HepG2 (cell line): ENCODE data around the gene SLC25A23. TPM values are rescaled to one million over a fixed set of nuclear protein-coding genes. Genes with fewer than 3 reads are reported as not detected.

ENCODE experiments used
- ATAC-seq: fragments of 200-7000 bp; cut with Tn5 transposase; 3 replicates; pipeline ENCODE4 v1.9.1; 2020; ENCODE audit warnings: mild to moderate bottlenecking, moderate library complexity
- BruUV-seq: library from RNA; stranded (reverse); fragments of 400-500 nt; replicated peaks from 2 replicates; lab custom pipeline; 2021; lab: Mats Ljungman, UMichigan
- CTCF ChIA-PET: fragments of 300-600 bp; formaldehyde crosslinking; extraction: SDS; loops from one replicate; lab custom pipeline; 2021; ENCODE audit warnings: low total read pairs, inconsistent platforms, low intra/inter-chr PET ratio; lab: Yijun Ruan, JAX
- POLR2A ChIA-PET: fragments of 350-600 bp; sonication (Branson Sonifier 250); formaldehyde crosslinking; loops from one replicate; lab custom pipeline; 2020; ENCODE audit warnings: antibody characterized with exemption, inconsistent platforms; lab: Yijun Ruan, JAX
- DNase-seq: peaks from one replicate; pipeline ENCODE4 v3.0.0-alpha.2; 2015; ENCODE audit warnings: low spot score
- FAIRE-seq: peaks from 3 replicates; lab custom pipeline; 2011; peaks lifted over from hg19 to GRCh38; lab: Jason Lieb, UNC
- H2AFZ ChIP-seq: one replicate; pipeline ENCODE4 v1.6.1; 2011; ENCODE audit warnings: low read length, inconsistent platforms
- H3K27ac ChIP-seq: fragments of 300-600 bp; 3 replicates; pipeline ENCODE4 v1.8.0; 2011; ENCODE audit warnings: mixed run types, mild to moderate bottlenecking, mixed read lengths, low read length, inconsistent platforms; ENCODE audit not compliant: insufficient read depth; ENCODE audit errors: extremely low read length
- H3K27me3 ChIP-seq, 2 experiments: fragments of 200-600 bp in 1 of 2; 2 replicates in 1 of 2; 3 replicates in 1 of 2; pipeline versions ENCODE4 v1.6.0 to v1.8.0; 2011; ENCODE audit warnings: low read length in 2 of 2, mild to moderate bottlenecking in 2 of 2, moderate library complexity in 2 of 2, inconsistent platforms in 1 of 2; ENCODE audit not compliant: insufficient read depth in 2 of 2, control insufficient read depth in 1 of 2
- H3K36me3 ChIP-seq, 2 experiments: fragments of 200-600 bp in 1 of 2; replicated peaks in 1 of 2; 2 replicates in 1 of 2; 3 replicates in 1 of 2; pipeline versions ENCODE4 v1.5.1 to v1.8.0; 2011; ENCODE audit warnings: low read length in 2 of 2, inconsistent platforms in 1 of 2; ENCODE audit not compliant: insufficient read depth in 2 of 2, control insufficient read depth in 1 of 2
- H3K4me1 ChIP-seq: 2 replicates; pipeline ENCODE4 v1.5.1; 2012; ENCODE audit warnings: low read length, inconsistent platforms; ENCODE audit not compliant: insufficient read depth
- H3K4me2 ChIP-seq: 2 replicates; pipeline ENCODE4 v1.6.0; 2011; ENCODE audit warnings: low read depth, low read length, inconsistent platforms
- H3K4me3 ChIP-seq, 3 experiments: fragments of 200-600 bp in 1 of 3; sonication (generic), shearing (Covaris generic) in 1 of 3; replicated peaks in 1 of 3; 2 replicates each; pipeline ENCODE4 v1.5.1; 2011 to 2016; ENCODE audit warnings: low read length in 3 of 3, inconsistent platforms in 2 of 3, low read depth in 2 of 3, mild to moderate bottlenecking in 2 of 3, control low read depth in 1 of 3, mixed read lengths in 1 of 3; ENCODE audit not compliant: insufficient read depth in 1 of 3
- H3K79me2 ChIP-seq: one replicate; pipeline ENCODE4 v1.6.1; 2011; ENCODE audit warnings: low read length, inconsistent platforms; ENCODE audit not compliant: insufficient read depth
- H3K9ac ChIP-seq: 2 replicates; pipeline ENCODE4 v1.6.0; 2011; ENCODE audit warnings: mild to moderate bottlenecking, low read depth, low read length, inconsistent platforms; ENCODE audit not compliant: insufficient read depth
- H3K9me3 ChIP-seq: 2 replicates; pipeline ENCODE4 v1.5.1; 2012; ENCODE audit warnings: mild to moderate bottlenecking, low read length
- H4K20me1 ChIP-seq: 2 replicates; pipeline ENCODE4 v1.6.0; 2011; ENCODE audit warnings: inconsistent platforms, mild to moderate bottlenecking, low read length, moderate library complexity; ENCODE audit not compliant: insufficient read depth
- ATF1 ChIP-seq: IDR thresholded peaks from 2 replicates; pipeline ENCODE4 v1.6.1; 2016; ENCODE audit warnings: mild to moderate bottlenecking, control low read depth
- ATF5 ChIP-seq: sonication (generic); formaldehyde crosslinking; IDR thresholded peaks from 2 replicates; pipeline ENCODE4 v1.4.0; 2020; ENCODE audit warnings: mild to moderate bottlenecking, low read depth, missing genetic modification reagents
- CREB1 ChIP-seq, 2 experiments: fragments of 450-650 bp in 1 of 2; IDR thresholded peaks; 2 replicates each; pipeline ENCODE4 v1.6.1; 2016 to 2017; ENCODE audit warnings: control low read depth in 1 of 2, mild to moderate bottlenecking in 1 of 2, missing compliant biosample characterization in 1 of 2, missing genetic modification characterization in 1 of 2
- DBP ChIP-seq: sonication (generic); formaldehyde crosslinking; IDR thresholded peaks from 2 replicates; pipeline ENCODE4 v1.4.0; 2020; ENCODE audit warnings: missing genetic modification reagents; ENCODE audit errors: not compliant biosample characterization
- GABPA ChIP-seq, 2 experiments: IDR thresholded peaks; 2 replicates each; pipeline ENCODE4 v1.6.1; 2011 to 2016; ENCODE audit warnings: low read depth in 2 of 2, low read length in 1 of 2, missing biosample characterization in 1 of 2, missing genetic modification characterization in 1 of 2
- HNRNPLL ChIP-seq: fragments of 200-400 bp; formaldehyde crosslinking; IDR thresholded peaks from 2 replicates; pipeline ENCODE4 v1.6.1; 2017; ENCODE audit warnings: mild to moderate bottlenecking, low read depth, low read length; ENCODE audit not compliant: poor library complexity, severe bottlenecking
- MYNN ChIP-seq: sonication (generic); formaldehyde crosslinking; IDR thresholded peaks from 2 replicates; pipeline ENCODE4 v1.4.0; 2020; ENCODE audit warnings: mild to moderate bottlenecking, low read depth, missing genetic modification reagents
- POLR2A ChIP-seq, 2 experiments: IDR thresholded peaks; 2 replicates each; pipeline ENCODE4 v1.6.1; 2011; ENCODE audit warnings: low read depth in 2 of 2, low read length in 2 of 2, mild to moderate bottlenecking in 1 of 2, moderate library complexity in 1 of 2; ENCODE audit not compliant: insufficient read depth in 1 of 2
- POLR2AphosphoS5 ChIP-seq: IDR thresholded peaks from 2 replicates; pipeline ENCODE4 v1.6.1; 2012; ENCODE audit warnings: low read depth, low read length
- PREB ChIP-seq: sonication (generic); formaldehyde crosslinking; IDR thresholded peaks from 2 replicates; pipeline ENCODE4 v1.4.0; 2020; ENCODE audit warnings: missing genetic modification reagents
- SP1 ChIP-seq, 2 experiments: fragments of 450-650 bp in 1 of 2; sonication (generic) in 1 of 2; formaldehyde crosslinking in 1 of 2; IDR thresholded peaks; 2 replicates each; pipeline versions ENCODE4 v1.4.0 to v1.6.1; 2016 to 2020; ENCODE audit warnings: missing genetic modification reagents in 1 of 2
- TBP ChIP-seq: sonication (generic); formaldehyde crosslinking; IDR thresholded peaks from 2 replicates; pipeline ENCODE4 v1.5.0; 2020; ENCODE audit warnings: missing genetic modification reagents
- ZNF24 ChIP-seq: fragments of 450-650 bp; IDR thresholded peaks from 2 replicates; pipeline ENCODE4 v1.6.1; 2017; ENCODE audit warnings: antibody characterized with exemption, mild to moderate bottlenecking
- ZNF256 ChIP-seq: sonication (generic); formaldehyde crosslinking; conservative IDR thresholded peaks from 2 replicates; pipeline ENCODE4 v1.4.0; 2020; ENCODE audit warnings: missing genetic modification reagents
- ZNF30 ChIP-seq: sonication (generic); formaldehyde crosslinking; IDR thresholded peaks from 2 replicates; pipeline ENCODE4 v1.5.0; 2020; ENCODE audit warnings: mild to moderate bottlenecking, missing genetic modification reagents
- ZNF607 ChIP-seq: sonication (generic); formaldehyde crosslinking; IDR thresholded peaks from 2 replicates; pipeline ENCODE4 v1.5.1; 2020; ENCODE audit warnings: missing genetic modification reagents, mild to moderate bottlenecking, borderline replicate concordance
- WGBS: methylation state at CpG from one replicate; pipeline ENCODE4 v1.1.6; 2017; ENCODE audit warnings: low lambda C conversion rate; 5-methylcytosine and 5-hydroxymethylcytosine counted together
- in situ Hi-C: cut with HindIII; loops from 2 replicates; pipeline ENCODE4 v1.10.0; 2017; ENCODE audit warnings: low pct_unique_long_range_greater_than_20kb; ENCODE audit not compliant: extremely low pct_ligation_motif_present
- intact Hi-C: fragments of 100-400 bp; cut with micrococcal nuclease; formaldehyde crosslinking; loops from one replicate; pipeline ENCODE4 v1.10.0; 2022; ENCODE audit not compliant: unreplicated experiment
- polyA plus RNA-seq, 8 experiments: library from polyadenylated mRNA; depleted of rRNA in 3 of 8; stranded (reverse) in 7 of 8; unstranded in 1 of 8; fragments of >200 nt; fragmentation: Illumina TruSeq in 4 of 8; extraction: Trizol in 4 of 8; gene quantifications; 2 replicates each; pipeline versions ENCODE4 v1.2.1 to v1.2.3, GENCODE V29; 2011 to 2016; ENCODE audit warnings: low read depth in 4 of 8, missing spikeins in 1 of 8, mixed read lengths in 1 of 8; ENCODE audit not compliant: insufficient read depth in 1 of 8
- total RNA-seq, 5 experiments: library from RNA; depleted of rRNA; stranded (reverse); fragments of >200 nt; fragmentation: Illumina TruSeq; extraction: Trizol; gene quantifications; 2 replicates each; pipeline ENCODE4 v1.2.3, GENCODE V29; 2016; ENCODE audit warnings: low read depth in 1 of 5
- TF ChIP-seq, protein P1 (sequence below): IDR thresholded peaks from 2 replicates; pipeline ENCODE4 v1.6.1; 2016; ENCODE audit warnings: low read depth

The SLC25A23 gene
- total and polyA plus RNA-seq, 2 of the 13 experiments (the other 11 are each of a cell fraction or from before 2014, with no cell fraction given) = 12.4 to 15.2 TPM

- H3K79me2 ChIP-seq = no peaks in the 10 kb centered on the region
- 79% methylated on average over 3 of the region's 33 CpGs for WGBS
- peak overlapping the region; percentile 50 for H3K27ac ChIP-seq
- peak; percentile 79 for FAIRE-seq
- H3K9me3 ChIP-seq = no peaks in the 10 kb centered on the region
- ChIA-PET CTCF (no interaction called here), POLR2A (interaction anchor here (0.5 to 1.4 kb wide), 6 partner anchors 11 to 593 kb away, joined by 3 to 13 read pairs (median 4); partner anchors contain the start of genes ALKBH7, CRB3 and SLC25A23)
- in situ Hi-C loops = no loop called here
- no peak overlapping the region for H2AFZ ChIP-seq
- peak; percentile 88 for DNase-seq
- H3K27me3 ChIP-seq = peaks cover 2 to 16% of the 10 kb centered on the region in 2 experiments; a peak in 3 of 5 replicates
- intact Hi-C loops = no loop called here
- no peaks in the 10 kb centered on the region for H4K20me1 ChIP-seq
- H3K36me3 ChIP-seq = no peaks in the 10 kb centered on the region
- H3K4me1 ChIP-seq = peaks cover 22% of the 10 kb centered on the region; the same call in 1 of the 2 replicates
- H3K4me2 ChIP-seq = peak overlapping the region; percentile 66
- ATAC-seq = peak; percentile 78
- BruUV-seq = no TSS peak
- peak overlapping the region in 2 of 3 experiments; percentile 41 to 53; a peak in 4 of 6 replicates for H3K4me3 ChIP-seq
- peak overlapping the region; percentile 59 for H3K9ac ChIP-seq
- peak; percentile 35 for TF ChIP-seq HNRNPLL
- TF ChIP-seq, protein P1, sequence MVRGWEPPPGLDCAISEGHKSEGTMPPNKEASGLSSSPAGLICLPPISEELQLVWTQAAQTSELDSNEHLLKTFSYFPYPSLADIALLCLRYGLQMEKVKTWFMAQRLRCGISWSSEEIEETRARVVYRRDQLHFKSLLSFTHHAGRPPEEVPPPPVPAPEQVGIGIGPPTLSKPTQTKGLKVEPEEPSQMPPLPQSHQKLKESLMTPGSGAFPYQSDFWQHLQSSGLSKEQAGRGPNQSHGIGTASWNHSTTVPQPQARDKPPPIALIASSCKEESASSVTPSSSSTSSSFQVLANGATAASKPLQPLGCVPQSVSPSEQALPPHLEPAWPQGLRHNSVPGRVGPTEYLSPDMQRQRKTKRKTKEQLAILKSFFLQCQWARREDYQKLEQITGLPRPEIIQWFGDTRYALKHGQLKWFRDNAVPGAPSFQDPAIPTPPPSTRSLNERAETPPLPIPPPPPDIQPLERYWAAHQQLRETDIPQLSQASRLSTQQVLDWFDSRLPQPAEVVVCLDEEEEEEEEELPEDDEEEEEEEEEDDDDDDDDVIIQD (CRISPR knock-in tag) = 0 out of 2 replicates have a peak, but pooled peaks have one; percentile 14
- TF ChIP-seq ATF1 (CRISPR knock-in tag) = peak; percentile 63
- TF ChIP-seq ZNF256 (CRISPR knock-in tag) = no peak
- no peak for TF ChIP-seq ZNF24
- TF ChIP-seq SP1 (IDR thresholded peaks at IDR 0.05) = no peak
- TF ChIP-seq SP1 (CRISPR knock-in tag; IDR thresholded peaks at IDR 0.05) = peak; percentile 80
- no peak for TF ChIP-seq ZNF30 (CRISPR knock-in tag)
- peak; percentile 36 for TF ChIP-seq POLR2AphosphoS5
- TF ChIP-seq PREB = no peak
- 0 out of 2 replicates have a peak, but pooled peaks have one; percentile 42 for TF ChIP-seq MYNN (CRISPR knock-in tag)
- TF ChIP-seq TBP (CRISPR knock-in tag) = no peak
- peak; percentile 88 for TF ChIP-seq CREB1 (IDR thresholded peaks at IDR 0.05)
- peak; percentile 88 for TF ChIP-seq CREB1 (CRISPR knock-in tag; IDR thresholded peaks at IDR 0.05)
- TF ChIP-seq ATF5 (CRISPR knock-in tag) = no peak
- TF ChIP-seq POLR2A (IDR thresholded peaks at IDR 0.05; ENCODE audit: insufficient read depth in 1 of 2, low read depth in 2 of 2, low read length in 2 of 2) = peak; percentile 26 to 55; a peak in 3 of 4 replicates
- TF ChIP-seq GABPA (IDR thresholded peaks at IDR 0.05; ENCODE audit: low read depth, low read length) = no peak
- TF ChIP-seq GABPA (CRISPR knock-in tag; IDR thresholded peaks at IDR 0.05; ENCODE audit: low read depth) = peak; percentile 10; the same call in 1 of the 2 replicates
- TF ChIP-seq ZNF607 (CRISPR knock-in tag) = 0 out of 2 replicates have a peak, but pooled peaks have one; percentile 29
- no peak for TF ChIP-seq DBP (CRISPR knock-in tag)
Measured at GRCh38 chr19:6476155-6476895, 16.7 kb upstream of the SLC25A23 start.
